SK-N-SH (cell line): ENCODE results near the gene TCF3. TPM values are rescaled to one million over a fixed set of nuclear protein-coding genes. Genes with fewer than 3 reads are reported as not detected.

Experiments used
- CTCF ChIA-PET: fragments of 300-600, 350-600 bp; formaldehyde crosslinking; extraction: SDS; loops from one replicate; lab custom pipeline; 2021; lab: Yijun Ruan, JAX
- POLR2A ChIA-PET: fragments of 350-600 bp; sonication (Branson Sonifier 250); formaldehyde crosslinking; extraction: SDS; loops from one replicate; lab custom pipeline; 2020; ENCODE audit warnings: antibody characterized with exemption, inconsistent platforms; lab: Yijun Ruan, JAX
- DNase-seq: peaks from one replicate; pipeline ENCODE4 v3.0.0; 2012
- H2AFZ ChIP-seq: fragments of 200-600 bp; sonication (generic); 2 replicates; pipeline ENCODE4 v1.8.1; 2016; ENCODE audit warnings: antibody characterized with exemption, mild to moderate bottlenecking, low read depth
- H3F3A ChIP-seq: fragments of 200-600 bp; sonication (generic); replicated peaks from 2 replicates; pipeline ENCODE3; 2016; ENCODE audit warnings: antibody characterized with exemption, mild to moderate bottlenecking; ENCODE audit not compliant: insufficient read depth
- H3K27ac ChIP-seq, 2 experiments: fragments of 200-500 bp in 1 of 2; fragments of 200-600 bp in 1 of 2; sonication (Bioruptor generic) in 1 of 2; sonication (generic), shearing (Covaris generic) in 1 of 2; 2 replicates each; pipeline versions ENCODE4 v1.5.1 to v1.6.1; 2014 to 2016; ENCODE audit warnings: low read depth in 2 of 2, inconsistent platforms in 1 of 2, low read length in 1 of 2, mild to moderate bottlenecking in 1 of 2, mixed read lengths in 1 of 2
- H3K27me3 ChIP-seq: fragments of 200-600 bp; sonication (generic), shearing (Covaris generic); 2 replicates; pipeline ENCODE4 v1.6.1; 2016; ENCODE audit warnings: mixed run types; ENCODE audit not compliant: insufficient read depth
- H3K36me3 ChIP-seq, 2 experiments: fragments of 200-500 bp in 1 of 2; fragments of 200-600 bp in 1 of 2; sonication (Bioruptor generic) in 1 of 2; sonication (generic) in 1 of 2; replicated peaks in 1 of 2; 2 replicates each; pipeline versions ENCODE3 to v1.5.1; 2014 to 2016; ENCODE audit warnings: low read length in 1 of 2, mild to moderate bottlenecking in 1 of 2; ENCODE audit not compliant: insufficient read depth in 2 of 2, control insufficient read depth in 1 of 2
- H3K4me1 ChIP-seq, 2 experiments: fragments of 200-500 bp in 1 of 2; fragments of 200-600 bp in 1 of 2; sonication (Bioruptor generic) in 1 of 2; sonication (generic), shearing (Covaris generic) in 1 of 2; 2 replicates each; pipeline versions ENCODE4 v1.5.1 to v1.6.1; 2014 to 2016; ENCODE audit warnings: low read depth in 1 of 2, low read length in 1 of 2, mixed run types in 1 of 2; ENCODE audit not compliant: insufficient read depth in 2 of 2, control insufficient read depth in 1 of 2
- H3K4me2 ChIP-seq: fragments of 200-600 bp; sonication (generic), shearing (Covaris generic); 2 replicates; pipeline ENCODE4 v1.6.1; 2017; ENCODE audit warnings: mixed run types
- H3K4me3 ChIP-seq, 2 experiments: fragments of 200-500 bp in 1 of 2; fragments of 200-600 bp in 1 of 2; sonication (Bioruptor generic) in 1 of 2; sonication (generic), shearing (Covaris generic) in 1 of 2; 2 replicates each; pipeline versions ENCODE4 v1.5.1 to v1.8.1; 2014 to 2016; ENCODE audit warnings: low read depth in 2 of 2, inconsistent platforms in 1 of 2, low read length in 1 of 2, mild to moderate bottlenecking in 1 of 2, mixed read lengths in 1 of 2, moderate library complexity in 1 of 2
- H3K79me2 ChIP-seq: fragments of 200-600 bp; sonication (generic); 2 replicates; pipeline ENCODE4 v1.8.1; 2017; ENCODE audit warnings: mild to moderate bottlenecking; ENCODE audit not compliant: insufficient read depth
- H3K9ac ChIP-seq: fragments of 200-600 bp; sonication (generic); 2 replicates; pipeline ENCODE4 v1.6.1; 2017; ENCODE audit warnings: mixed run types
- H3K9me2 ChIP-seq: fragments of 200-600 bp; sonication (generic); 2 replicates; pipeline ENCODE4 v1.6.1; 2017; ENCODE audit warnings: mixed run types
- H3K9me3 ChIP-seq: fragments of 200-600 bp; sonication (generic); 2 replicates; pipeline ENCODE4 v1.6.1; 2017; ENCODE audit warnings: mixed run types, mild to moderate bottlenecking, moderate library complexity
- H4K20me1 ChIP-seq: fragments of 200-600 bp; sonication (generic); 2 replicates; pipeline ENCODE4 v1.6.1; 2017; ENCODE audit warnings: mild to moderate bottlenecking, mixed run types; ENCODE audit not compliant: insufficient read depth
- CHD2 ChIP-seq: fragments of 150-350 bp; IDR thresholded peaks from 2 replicates; pipeline ENCODE4 v1.6.1; 2018; ENCODE audit warnings: low read length; ENCODE audit not compliant: partially characterized antibody
- ELF1 ChIP-seq: IDR thresholded peaks from 2 replicates; pipeline ENCODE4 v1.4.0; 2012
- EP300 ChIP-seq, 2 experiments: IDR thresholded peaks; 2 replicates each; pipeline versions ENCODE4 v1.4.0 to v1.6.1; 2012; ENCODE audit warnings: borderline replicate concordance in 1 of 2, low read depth in 1 of 2, low read length in 1 of 2
- EZH2phosphoT487 ChIP-seq: fragments of 200-600 bp; sonication (generic); IDR thresholded peaks from 2 replicates; pipeline ENCODE4 v1.6.1; 2017; ENCODE audit warnings: low read depth, mixed run types, mild to moderate bottlenecking, antibody characterized with exemption, moderate library complexity, borderline replicate concordance
- FOSL2 ChIP-seq: IDR thresholded peaks from 2 replicates; pipeline ENCODE4 v1.4.0; 2012; ENCODE audit warnings: low read depth, mild to moderate bottlenecking, moderate library complexity, borderline replicate concordance
- FOXJ3 ChIP-seq: sonication (generic); formaldehyde crosslinking; IDR thresholded peaks from 2 replicates; pipeline ENCODE4 v1.5.1; 2020; ENCODE audit warnings: mild to moderate bottlenecking, missing genetic modification reagents
- FOXM1 ChIP-seq: IDR thresholded peaks from 2 replicates; pipeline ENCODE4 v1.4.0; 2012; ENCODE audit warnings: low read depth, mild to moderate bottlenecking
- GABPA ChIP-seq: IDR thresholded peaks from 2 replicates; pipeline ENCODE4 v1.4.0; 2012; ENCODE audit warnings: low read depth, mild to moderate bottlenecking
- JUND ChIP-seq: IDR thresholded peaks from 2 replicates; pipeline ENCODE4 v1.4.0; 2012
- NFIC ChIP-seq: IDR thresholded peaks from 2 replicates; pipeline ENCODE4 v1.4.0; 2012; ENCODE audit warnings: borderline replicate concordance
- RAD21 ChIP-seq: IDR thresholded peaks from 2 replicates; pipeline ENCODE4 v1.6.1; 2012; ENCODE audit warnings: mild to moderate bottlenecking, low read length
- RCOR1 ChIP-seq: fragments of 150-350 bp; IDR thresholded peaks from 2 replicates; pipeline ENCODE4 v1.6.1; 2017; ENCODE audit warnings: antibody characterized with exemption, low read length
- RFX5 ChIP-seq: IDR thresholded peaks from 2 replicates; pipeline ENCODE4 v1.6.1; 2012; ENCODE audit warnings: mild to moderate bottlenecking, improper control_type of control experiment, low read length
- TCF12 ChIP-seq: IDR thresholded peaks from 2 replicates; pipeline ENCODE4 v1.4.0; 2012
- TEAD4 ChIP-seq: IDR thresholded peaks from 2 replicates; pipeline ENCODE4 v1.4.0; 2012; ENCODE audit warnings: mild to moderate bottlenecking, borderline replicate concordance; ENCODE audit not compliant: insufficient read depth
- WGBS: methylation state at CpG from one replicate; pipeline ENCODE4 v1.1.6; 2017; ENCODE audit warnings: low lambda C conversion rate; 5-methylcytosine and 5-hydroxymethylcytosine counted together
- polyA plus RNA-seq, 3 experiments: library from polyadenylated mRNA; depleted of rRNA; stranded (reverse); fragments of >200 nt; gene quantifications; 2 replicates each; pipeline ENCODE4 v1.2.3, GENCODE V29; 2012
- TF ChIP-seq, protein P1 (sequence below): fragments of 150-350 bp; IDR thresholded peaks from 2 replicates; pipeline ENCODE4 v1.6.1; 2016; ENCODE audit warnings: mild to moderate bottlenecking, low read depth, low read length
- TF ChIP-seq, protein P2 (sequence below): IDR thresholded peaks from 2 replicates; pipeline ENCODE4 v1.4.0; 2012; ENCODE audit warnings: low read depth, borderline replicate concordance
- TF ChIP-seq, protein P3 (sequence below): fragments of 200-600 bp; sonication (generic); IDR thresholded peaks from 2 replicates; pipeline ENCODE4 v1.6.1; 2017; ENCODE audit warnings: antibody characterized with exemption, mild to moderate bottlenecking, moderate library complexity

Gene TCF3
- polyA plus RNA-seq, 1 of the 3 experiments (the other 2 are of a cell fraction): 104 TPM

DNA sequence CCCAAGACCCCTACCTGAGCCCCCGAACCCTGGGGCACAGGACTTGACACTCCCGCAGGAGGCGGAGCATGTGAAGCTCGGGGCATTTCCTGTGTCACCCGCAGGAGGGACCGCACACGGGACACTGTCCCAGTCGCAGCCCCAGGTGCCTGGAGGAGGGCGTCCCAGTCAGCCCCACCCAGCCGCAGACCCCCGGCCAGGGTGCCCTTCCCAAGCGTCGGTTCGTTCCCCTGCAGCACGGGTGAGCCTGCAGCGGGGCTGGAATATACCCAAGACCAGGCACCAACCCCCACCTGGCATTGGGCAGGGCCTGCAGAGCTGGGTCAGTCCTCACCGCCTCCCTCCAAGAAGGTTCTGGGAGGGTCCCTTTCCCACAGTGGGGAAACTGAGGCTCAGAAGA lies 21.6 kb downstream of the TCF3 start:
- Histone ChIP-seq H3K9me2 (no peaks in the 10 kb centered on the region), H2AFZ (no peak overlapping the region), H3K79me2 (peaks cover 24% of the 10 kb centered on the region), H3K9ac (no peak overlapping the region), H3F3A (no peaks in the 10 kb centered on the region), H4K20me1 (peaks cover 32% of the 10 kb centered on the region), H3K4me3 (no peak overlapping the region), H3K4me1 (no peaks in the 10 kb centered on the region), H3K4me2 (no peak overlapping the region), H3K36me3 (peaks cover 5 to 50% of the 10 kb centered on the region in 2 experiments), H3K27ac (no peak overlapping the region), H3K9me3 (no peaks in the 10 kb centered on the region), H3K27me3 (no peaks in the 10 kb centered on the region)
- TF ChIP-seq GABPA (no peak), TCF12 (no peak), ELF1 (no peak), RFX5 (no peak), TEAD4 (no peak), NFIC (no peak), CHD2 (no peak), RAD21 (no peak), JUND (no peak), FOXJ3 (CRISPR knock-in tag) (no peak), EZH2phosphoT487 (no peak)
- TF ChIP-seq, protein P1, sequence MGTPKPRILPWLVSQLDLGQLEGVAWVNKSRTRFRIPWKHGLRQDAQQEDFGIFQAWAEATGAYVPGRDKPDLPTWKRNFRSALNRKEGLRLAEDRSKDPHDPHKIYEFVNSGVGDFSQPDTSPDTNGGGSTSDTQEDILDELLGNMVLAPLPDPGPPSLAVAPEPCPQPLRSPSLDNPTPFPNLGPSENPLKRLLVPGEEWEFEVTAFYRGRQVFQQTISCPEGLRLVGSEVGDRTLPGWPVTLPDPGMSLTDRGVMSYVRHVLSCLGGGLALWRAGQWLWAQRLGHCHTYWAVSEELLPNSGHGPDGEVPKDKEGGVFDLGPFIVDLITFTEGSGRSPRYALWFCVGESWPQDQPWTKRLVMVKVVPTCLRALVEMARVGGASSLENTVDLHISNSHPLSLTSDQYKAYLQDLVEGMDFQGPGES: no peak
- TF ChIP-seq, protein P2, sequence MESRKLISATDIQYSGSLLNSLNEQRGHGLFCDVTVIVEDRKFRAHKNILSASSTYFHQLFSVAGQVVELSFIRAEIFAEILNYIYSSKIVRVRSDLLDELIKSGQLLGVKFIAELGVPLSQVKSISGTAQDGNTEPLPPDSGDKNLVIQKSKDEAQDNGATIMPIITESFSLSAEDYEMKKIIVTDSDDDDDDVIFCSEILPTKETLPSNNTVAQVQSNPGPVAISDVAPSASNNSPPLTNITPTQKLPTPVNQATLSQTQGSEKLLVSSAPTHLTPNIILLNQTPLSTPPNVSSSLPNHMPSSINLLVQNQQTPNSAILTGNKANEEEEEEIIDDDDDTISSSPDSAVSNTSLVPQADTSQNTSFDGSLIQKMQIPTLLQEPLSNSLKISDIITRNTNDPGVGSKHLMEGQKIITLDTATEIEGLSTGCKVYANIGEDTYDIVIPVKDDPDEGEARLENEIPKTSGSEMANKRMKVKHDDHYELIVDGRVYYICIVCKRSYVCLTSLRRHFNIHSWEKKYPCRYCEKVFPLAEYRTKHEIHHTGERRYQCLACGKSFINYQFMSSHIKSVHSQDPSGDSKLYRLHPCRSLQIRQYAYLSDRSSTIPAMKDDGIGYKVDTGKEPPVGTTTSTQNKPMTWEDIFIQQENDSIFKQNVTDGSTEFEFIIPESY: no peak
- 93% methylated on average over 13 of the region's 17 CpGs for WGBS
- POLR2A ChIA-PET: no interaction called here
- CTCF ChIA-PET: no interaction called here
- no peak for DNase-seq

DNA sequence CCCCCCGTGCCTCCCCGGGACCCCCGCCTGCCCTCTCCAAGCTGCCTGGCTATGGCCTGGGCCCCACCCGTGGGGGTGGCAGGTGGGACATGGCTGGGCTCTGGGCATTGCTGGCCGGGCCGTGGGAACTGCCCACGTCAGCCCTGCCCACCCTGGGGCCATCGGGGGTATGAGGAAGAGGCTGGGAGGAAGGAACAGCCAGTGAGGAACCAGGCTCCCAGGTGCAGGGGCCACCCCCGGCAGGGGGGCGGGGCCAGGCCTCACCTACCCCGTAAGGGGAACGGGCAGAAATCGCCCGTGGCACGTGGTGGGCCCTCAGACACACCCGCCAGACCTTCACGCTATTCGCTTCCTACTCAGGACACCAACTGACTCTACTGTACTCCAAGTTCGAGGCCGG lies 22.4 kb downstream of the TCF3 start:
- no peaks in the 10 kb centered on the region for H3K4me1 ChIP-seq
- H3K9me3 ChIP-seq: no peaks in the 10 kb centered on the region
- H3K4me3 ChIP-seq: no peak overlapping the region
- peaks cover 25% of the 10 kb centered on the region for H4K20me1 ChIP-seq
- no peaks in the 10 kb centered on the region for H3K27me3 ChIP-seq
- peaks cover 3 to 55% of the 10 kb centered on the region in 2 experiments for H3K36me3 ChIP-seq
- H3K27ac ChIP-seq: no peak overlapping the region
- WGBS: 88% methylated on average over 6 of the region's 20 CpGs
- H3K9ac ChIP-seq: no peak overlapping the region
- TF ChIP-seq FOSL2 (no peak), RCOR1 (no peak), EP300 (IDR thresholded peaks at IDR 0.05; ENCODE audit: borderline replicate concordance in 1 of 2, low read depth in 1 of 2, low read length in 1 of 2) (no peak), RAD21 (no peak), FOXM1 (no peak)
- TF ChIP-seq, protein P3, sequence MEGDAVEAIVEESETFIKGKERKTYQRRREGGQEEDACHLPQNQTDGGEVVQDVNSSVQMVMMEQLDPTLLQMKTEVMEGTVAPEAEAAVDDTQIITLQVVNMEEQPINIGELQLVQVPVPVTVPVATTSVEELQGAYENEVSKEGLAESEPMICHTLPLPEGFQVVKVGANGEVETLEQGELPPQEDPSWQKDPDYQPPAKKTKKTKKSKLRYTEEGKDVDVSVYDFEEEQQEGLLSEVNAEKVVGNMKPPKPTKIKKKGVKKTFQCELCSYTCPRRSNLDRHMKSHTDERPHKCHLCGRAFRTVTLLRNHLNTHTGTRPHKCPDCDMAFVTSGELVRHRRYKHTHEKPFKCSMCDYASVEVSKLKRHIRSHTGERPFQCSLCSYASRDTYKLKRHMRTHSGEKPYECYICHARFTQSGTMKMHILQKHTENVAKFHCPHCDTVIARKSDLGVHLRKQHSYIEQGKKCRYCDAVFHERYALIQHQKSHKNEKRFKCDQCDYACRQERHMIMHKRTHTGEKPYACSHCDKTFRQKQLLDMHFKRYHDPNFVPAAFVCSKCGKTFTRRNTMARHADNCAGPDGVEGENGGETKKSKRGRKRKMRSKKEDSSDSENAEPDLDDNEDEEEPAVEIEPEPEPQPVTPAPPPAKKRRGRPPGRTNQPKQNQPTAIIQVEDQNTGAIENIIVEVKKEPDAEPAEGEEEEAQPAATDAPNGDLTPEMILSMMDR: no peak
- H2AFZ ChIP-seq: no peak overlapping the region
- DNase-seq: no peak
- POLR2A ChIA-PET: no interaction called here
- CTCF ChIA-PET: no interaction called here
- H3K4me2 ChIP-seq: no peak overlapping the region
- no peaks in the 10 kb centered on the region for H3K9me2 ChIP-seq
- peaks cover 17% of the 10 kb centered on the region; the same call in 1 of the 2 replicates for H3K79me2 ChIP-seq
- no peaks in the 10 kb centered on the region for H3F3A ChIP-seq
